Activated CD8-positive, alpha-beta T cell treated with anti-CD3 and anti-CD28 coated beads for 36 hours (primary cell): ENCODE data around the gene NPB. TPM values are rescaled to one million over a fixed set of nuclear protein-coding genes. Genes with fewer than 3 reads are reported as not detected.
A peak's percentile ranks its signal among the peaks of the same experiment; 100 is the strongest.

Experiments
- ATAC-seq: fragments of 200-7000 bp; cut with Tn5 transposase; one replicate; pipeline ENCODE4 v1.10.0; 2021; ENCODE audit warnings: mild to moderate bottlenecking, moderate library complexity
- CTCF ChIA-PET: fragments of 350-600 bp; sonication (Branson Sonifier 250); formaldehyde crosslinking; loops from one replicate; lab custom pipeline; 2021; ENCODE audit warnings: antibody characterized with exemption; lab: Charles Lee
- POLR2A ChIA-PET: fragments of 350-600 bp; sonication (Branson Sonifier 250); formaldehyde crosslinking; loops from one replicate; lab custom pipeline; 2021; ENCODE audit warnings: antibody characterized with exemption; lab: Charles Lee
- DNase-seq: peaks from one replicate; pipeline ENCODE4 v3.0.0-alpha.2; 2020
- H3K27ac Mint-ChIP-seq: one replicate; pipeline ENCODE4 v1.8.0; 2021; ENCODE audit warnings: mild to moderate bottlenecking, mixed read lengths
- H3K27me3 Mint-ChIP-seq: one replicate; pipeline ENCODE4 v1.8.0; 2021; ENCODE audit warnings: mixed read lengths
- H3K36me3 Mint-ChIP-seq: one replicate; pipeline ENCODE4 v1.8.0; 2021; ENCODE audit warnings: low read depth, mixed read lengths
- H3K4me1 Mint-ChIP-seq: one replicate; pipeline ENCODE4 v1.8.0; 2021; ENCODE audit warnings: low read depth, mixed read lengths
- H3K4me3 Mint-ChIP-seq: one replicate; pipeline ENCODE4 v1.8.0; 2021; ENCODE audit warnings: mild to moderate bottlenecking, moderate library complexity, mixed read lengths
- H3K9me3 Mint-ChIP-seq: one replicate; pipeline ENCODE4 v1.8.0; 2021; ENCODE audit warnings: mixed read lengths
- CTCF ChIP-seq: fragments of 200-600 bp; IDR thresholded peaks from one replicate; pipeline ENCODE4 v1.8.0; 2022; ENCODE audit warnings: antibody characterized with exemption, mild to moderate bottlenecking
- intact Hi-C: fragments of 100-400 bp; cut with micrococcal nuclease; formaldehyde crosslinking; loops from one replicate; pipeline ENCODE4 v1.10.0; 2022
- total RNA-seq, 2 experiments: library from RNA; stranded (reverse); gene quantifications; one replicate each; pipeline ENCODE4 v1.2.3, GENCODE V29; 2021

The NPB gene
- total RNA-seq, 2 experiments from 2014 or later, result 0.18 TPM; not detected in 1

- ChIA-PET POLR2A (interaction anchor here (0.6 to 1.8 kb wide), 3 partner anchors 10 to 587 kb away, joined by 3 to 5 read pairs (median 3); no protein-coding TSS in a partner anchor), CTCF (no interaction called here)
- Mint-ChIP-seq H3K27me3 (peaks cover 6% of the 10 kb centered on the region), H3K36me3 (peaks cover 16% of the 10 kb centered on the region), H3K4me1 (peaks cover 2% of the 10 kb centered on the region), H3K4me3 (no peak overlapping the region), H3K27ac (no peak overlapping the region), H3K9me3 (no peaks in the 10 kb centered on the region)
- ATAC-seq (no peak), DNase-seq (no peak)
- TF ChIP-seq CTCF, result no peak
- intact Hi-C loops, result no loop called here
Measured at GRCh38 chr17:81898885-81899284, 3.2 kb upstream of the NPB start.

- H3K27me3 Mint-ChIP-seq, result peaks cover 6% of the 10 kb centered on the region
- no peaks in the 10 kb centered on the region for H3K9me3 Mint-ChIP-seq
- H3K27ac Mint-ChIP-seq, result no peak overlapping the region
- ChIA-PET CTCF (no interaction called here), POLR2A (no interaction called here)
- DNase-seq (no peak), ATAC-seq (no peak)
- peaks cover 16% of the 10 kb centered on the region for H3K36me3 Mint-ChIP-seq
- H3K4me3 Mint-ChIP-seq, result no peak overlapping the region
- no peak for TF ChIP-seq CTCF
- peaks cover 2% of the 10 kb centered on the region for H3K4me1 Mint-ChIP-seq
- intact Hi-C loops, result no loop called here
Measured at GRCh38 chr17:81899514-81900166, 2.4 kb upstream of the NPB start.

- Mint-ChIP-seq H3K27me3 (peaks cover 6% of the 10 kb centered on the region), H3K4me1 (peaks cover 2% of the 10 kb centered on the region), H3K4me3 (no peak overlapping the region), H3K36me3 (peaks cover 13% of the 10 kb centered on the region), H3K9me3 (no peaks in the 10 kb centered on the region), H3K27ac (no peak overlapping the region)
- DNase-seq (no peak), ATAC-seq (no peak)
- ChIA-PET CTCF (no interaction called here), POLR2A (interaction anchor here (1.1 kb wide), 1 partner anchor 9 kb away, joined by 3 read pairs; no protein-coding TSS in a partner anchor)
- intact Hi-C loops, result no loop called here
- TF ChIP-seq CTCF, result no peak
Measured at GRCh38 chr17:81900181-81900820, 1.7 kb upstream of the NPB start.

GRCh38 chr17:81901167-81902022 is 643 bp upstream of the NPB start:
- intact Hi-C loops, result no loop called here
- Mint-ChIP-seq H3K4me1 (peaks cover 2% of the 10 kb centered on the region), H3K27ac (no peak overlapping the region), H3K36me3 (peaks cover 9% of the 10 kb centered on the region), H3K9me3 (no peaks in the 10 kb centered on the region), H3K4me3 (no peak overlapping the region), H3K27me3 (peaks cover 6% of the 10 kb centered on the region)
- ChIA-PET POLR2A (interaction anchor here (1.0 to 3.5 kb wide), 3 partner anchors 8 to 16 kb away, joined by 3 to 14 read pairs (median 3); partner anchors contain the start of genes ALYREF and ANAPC11), CTCF (no interaction called here)
- TF ChIP-seq CTCF, result no peak
- DNase-seq (no peak), ATAC-seq (peak; percentile 25)
